ENCODE data around the gene BCR.

- TF ChIP-seq POLR2A (IDR thresholded peaks at IDR 0.05) (no peak), CTCF (IDR thresholded peaks at IDR 0.05) (no peak)
Measured at GRCh38 chr22:23146478-23147205, 33.7 kb upstream of the BCR start.
